Uterus (tissue), 2 donors: ENCODE results near the gene CLEC17A.

ENCODE experiments used
- CTCF ChIP-seq, 4 experiments: fragments of 200-600 bp in 2 of 4; fragments of 450-650 bp in 2 of 4; sonication (generic) in 2 of 4; IDR thresholded peaks; one replicate each; pipeline ENCODE4 v1.5.1; 2016 to 2019; ENCODE audit warnings: antibody characterized with exemption in 4 of 4, mild to moderate bottlenecking in 2 of 4, moderate library complexity in 1 of 4
- POLR2A ChIP-seq, 2 donors: fragments of 450-650 bp; IDR thresholded peaks; one replicate each; pipeline ENCODE4 v1.6.1; 2016; ENCODE audit warnings: antibody characterized with exemption in 2 of 2, mild to moderate bottlenecking in 1 of 2, moderate library complexity in 1 of 2

- TF ChIP-seq CTCF (IDR thresholded peaks at IDR 0.05) (no peak), POLR2A (IDR thresholded peaks at IDR 0.05) (no peak)
Observed at GRCh38 chr19:14599548-14600147, 16.8 kb downstream of the CLEC17A start.
